IPS-11a (cell line): ENCODE data around the gene SMPD3.

Experiments used
- H3K4me3 ChIP-seq: one replicate; pipeline ENCODE4 v1.5.1; 2013; ENCODE audit warnings: low read depth, low read length, control low read depth

Gene SMPD3

GRCh38 chr16:68385371-68385770 is 62.9 kb downstream of the SMPD3 start:
- H3K4me3 ChIP-seq = no peak overlapping the region

GRCh38 chr16:68384288-68385161 is 63.8 kb downstream of the SMPD3 start:
- no peak overlapping the region for H3K4me3 ChIP-seq

DNA sequence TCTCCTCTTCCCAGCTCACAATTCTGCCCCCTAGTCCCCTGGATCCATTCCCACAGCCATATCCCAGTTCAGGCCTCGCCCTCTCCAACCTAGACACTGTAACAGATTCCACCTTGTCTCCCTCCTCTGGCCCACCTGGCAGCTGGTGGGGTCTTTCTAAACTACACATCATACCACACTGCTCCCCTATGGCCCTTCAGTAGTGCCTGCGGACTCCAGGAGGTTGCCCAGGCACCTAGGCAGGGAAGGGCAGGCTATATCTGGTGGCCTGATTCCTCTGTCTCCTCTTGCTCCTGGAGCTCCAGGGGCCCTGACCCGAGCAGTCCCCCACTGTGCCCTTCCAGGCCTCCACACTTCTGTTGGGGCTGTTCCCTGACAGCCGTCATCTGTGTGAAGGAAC is 64.5 kb downstream of the SMPD3 start:
- no peak overlapping the region for H3K4me3 ChIP-seq

DNA sequence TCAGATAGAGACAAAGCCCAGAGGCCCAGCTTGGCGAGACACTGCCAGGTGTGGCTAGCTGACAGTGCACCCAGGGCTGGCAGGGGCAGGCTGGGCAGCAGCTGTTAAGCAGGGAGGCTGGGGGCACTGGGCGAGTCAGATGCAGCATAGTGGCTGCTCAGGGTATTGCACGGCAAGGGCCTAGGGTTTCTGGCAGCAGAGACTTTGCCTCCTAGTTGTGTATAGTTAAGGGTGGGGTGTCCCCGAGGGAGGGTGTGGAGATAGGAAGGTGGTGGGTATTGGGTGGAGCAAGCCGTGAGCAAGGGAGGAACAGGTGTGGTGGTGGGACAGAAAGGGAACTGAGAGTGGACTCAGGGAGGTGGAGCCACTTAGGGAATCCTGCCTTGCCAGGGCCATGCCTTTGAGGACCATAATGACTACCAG is 66.0 kb downstream of the SMPD3 start:
- no peak overlapping the region for H3K4me3 ChIP-seq

- H3K4me3 ChIP-seq = no peak overlapping the region
Observed at GRCh38 chr16:68381363-68381724, 67.0 kb downstream of the SMPD3 start.

DNA sequence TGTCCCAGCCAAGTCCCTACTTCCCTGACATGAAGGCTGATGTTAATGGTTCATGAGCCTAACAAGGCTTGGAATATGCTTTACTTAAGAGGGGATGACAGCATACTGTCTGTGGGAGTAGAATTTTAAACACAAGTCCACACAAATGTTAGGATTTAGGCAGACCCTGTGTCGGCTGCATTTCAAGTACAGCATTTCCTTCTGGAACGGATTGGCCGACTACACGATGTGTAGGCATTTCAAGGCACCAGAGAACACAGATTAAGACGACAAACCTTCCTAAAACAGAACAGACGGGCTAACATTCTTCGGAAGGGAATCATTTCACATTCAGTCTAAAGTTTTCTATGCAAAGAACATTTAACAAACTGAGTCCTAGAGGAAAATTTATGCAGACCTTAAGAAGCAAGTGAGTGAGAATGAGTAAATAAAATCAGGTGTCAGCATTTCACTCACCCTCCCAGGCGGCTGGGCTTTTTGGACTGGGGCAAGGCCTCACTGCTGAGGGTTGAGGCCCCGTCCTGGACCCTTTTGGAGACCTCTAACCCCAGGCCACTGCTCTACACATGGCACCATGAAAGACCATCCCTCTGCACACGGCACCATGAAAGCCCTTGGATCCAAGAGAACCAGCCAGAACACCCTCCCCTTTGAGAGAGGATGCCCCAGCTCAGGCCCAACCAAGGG is 67.5 kb downstream of the SMPD3 start:
- H3K4me3 ChIP-seq = no peak overlapping the region

DNA sequence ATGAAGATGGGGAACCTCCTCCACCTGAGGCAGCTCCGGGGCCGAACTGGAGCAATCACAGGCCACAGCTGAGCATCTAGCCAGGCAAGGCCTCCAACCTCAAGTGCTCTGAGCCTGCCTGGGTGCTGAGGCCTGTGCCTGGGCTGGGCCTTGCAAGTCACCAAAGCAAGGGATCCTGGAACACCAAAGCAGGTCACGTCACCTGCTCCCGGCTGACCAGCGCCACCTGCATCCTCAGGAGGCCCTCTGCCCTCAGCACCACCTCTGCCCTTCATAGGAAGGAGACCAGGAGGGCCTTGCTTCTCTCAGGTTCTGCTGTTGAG is 68.0 kb downstream of the SMPD3 start:
- no peak overlapping the region for H3K4me3 ChIP-seq

- no peak overlapping the region for H3K4me3 ChIP-seq
Observed at GRCh38 chr16:68379472-68380347, 68.6 kb downstream of the SMPD3 start.

GRCh38 chr16:68378436-68379415 is 69.6 kb downstream of the SMPD3 start:
- H3K4me3 ChIP-seq = no peak overlapping the region

- H3K4me3 ChIP-seq = no peak overlapping the region
Observed at GRCh38 chr16:68377667-68378393, 70.5 kb downstream of the SMPD3 start.

DNA sequence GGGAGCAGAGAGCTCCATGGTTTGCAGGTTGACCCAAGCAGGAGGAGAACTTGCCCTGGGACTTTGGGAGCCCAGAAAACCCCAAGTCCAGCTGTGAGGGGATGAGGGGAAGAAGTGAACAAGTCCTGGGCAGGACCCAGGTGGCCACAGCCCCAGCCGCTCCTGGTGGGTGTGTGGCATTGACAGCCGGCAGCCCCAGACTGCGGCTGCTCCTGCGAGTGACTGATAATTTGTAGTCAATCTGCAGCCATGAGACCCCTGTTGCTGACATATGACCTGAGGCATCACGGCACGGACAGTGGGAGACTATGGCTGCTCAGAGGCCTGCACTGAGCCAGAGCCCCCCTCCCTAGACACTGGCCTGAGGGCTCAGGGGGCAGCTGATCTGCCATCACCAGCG is 71.1 kb downstream of the SMPD3 start:
- H3K4me3 ChIP-seq = no peak overlapping the region

- no peak overlapping the region for H3K4me3 ChIP-seq
Observed at GRCh38 chr16:68376590-68376989, 71.7 kb downstream of the SMPD3 start.

- no peak overlapping the region for H3K4me3 ChIP-seq
Observed at GRCh38 chr16:68375801-68376536, 72.3 kb downstream of the SMPD3 start.

GRCh38 chr16:68374961-68375660 is 73.2 kb downstream of the SMPD3 start:
- no peak overlapping the region for H3K4me3 ChIP-seq

- no peak overlapping the region for H3K4me3 ChIP-seq
Observed at GRCh38 chr16:68374246-68374805, 74.0 kb downstream of the SMPD3 start.

- no peak overlapping the region for H3K4me3 ChIP-seq
Observed at GRCh38 chr16:68373528-68374245, 74.6 kb downstream of the SMPD3 start.

DNA sequence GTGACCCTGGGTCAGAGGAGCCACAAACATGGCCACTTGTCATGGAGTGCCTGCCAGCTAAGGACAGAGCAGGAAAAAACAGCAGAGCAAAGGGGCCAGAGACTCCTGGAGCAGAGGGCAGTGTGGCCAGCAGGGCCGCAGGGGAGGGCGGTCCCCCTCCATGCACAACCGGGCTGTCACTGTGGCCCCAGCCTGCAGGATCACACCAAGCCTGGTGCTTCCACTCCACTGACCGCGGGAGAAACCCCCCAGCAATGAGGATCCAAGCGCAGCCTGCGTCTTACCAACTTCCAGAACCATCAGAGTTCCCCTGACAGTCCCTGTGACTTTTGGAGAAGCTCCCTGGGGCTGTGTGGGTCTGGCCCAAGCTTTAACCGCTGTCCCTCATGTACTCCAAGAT is 75.5 kb downstream of the SMPD3 start:
- no peak overlapping the region for H3K4me3 ChIP-seq

- no peak overlapping the region for H3K4me3 ChIP-seq
Observed at GRCh38 chr16:68372381-68372720, 76.0 kb downstream of the SMPD3 start.
